ENCODE measurements around the gene WDR82.

Gene WDR82

GRCh38 chr3:52299879-52300611 is 21.6 kb upstream of the WDR82 start:
- peaks cover 22% of the 10 kb centered on the region for H3K4me1 ChIP-seq (ENCODE audit: control insufficient read depth, insufficient read depth, low read depth, low read length)
- H2BK5ac ChIP-seq (ENCODE audit: low read depth, low read length, poor library complexity, severe bottlenecking), result no peak overlapping the region
- H4K8ac ChIP-seq (ENCODE audit: low read length), result peak overlapping the region; percentile 81
- H2BK12ac ChIP-seq (ENCODE audit: low read length in 2 of 2), result peak overlapping the region; percentile 86 to 90
- no peaks in the 10 kb centered on the region for H3K9me3 ChIP-seq (ENCODE audit: control insufficient read depth, low read length)
- peak overlapping the region; percentile 22 for H3K9ac ChIP-seq (ENCODE audit: low read length)
- peak overlapping the region in 1 of 2 experiments; percentile 53 for H3K14ac ChIP-seq (ENCODE audit: low read length in 2 of 2)
- H3K18ac ChIP-seq (ENCODE audit: low read depth in 1 of 2, low read length in 2 of 2), result peak overlapping the region; percentile 67 to 83
- peak; percentile 71 for DNase-seq
- peaks cover 14 to 25% of the 10 kb centered on the region in 2 experiments for H3K27me3 ChIP-seq (ENCODE audit: control insufficient read depth in 1 of 2, insufficient read depth in 1 of 2, low read length in 2 of 2)
- peaks cover 0 to 21% of the 10 kb centered on the region in 2 experiments for H3K36me3 ChIP-seq (ENCODE audit: control insufficient read depth in 1 of 2, insufficient read depth in 2 of 2, low read depth in 1 of 2, low read length in 2 of 2)
- H3K23ac ChIP-seq (ENCODE audit: low read length in 2 of 2), result no peak overlapping the region
- no peak overlapping the region for H3K27ac ChIP-seq (ENCODE audit: low read length, poor library complexity, severe bottlenecking)
- H2BK120ac ChIP-seq (ENCODE audit: low read depth, low read length), result peak overlapping the region; percentile 68
- H3K4me3 ChIP-seq (ENCODE audit: insufficient read depth in 1 of 2, low read depth in 1 of 2, low read length in 2 of 2), result peak overlapping the region in 1 of 2 experiments; percentile 11
- H3K4ac ChIP-seq (ENCODE audit: low read depth in 1 of 2, low read length in 2 of 2), result peak overlapping the region; percentile 41 to 61
- no peak overlapping the region for H2AFZ ChIP-seq (ENCODE audit: low read depth, low read length)
- peak overlapping the region; percentile 91 for H2BK15ac ChIP-seq (ENCODE audit: low read depth, poor library complexity, severe bottlenecking)
- WGBS, result 17% methylated on average over 7 of the region's 14 CpGs
- peaks cover 2% of the 10 kb centered on the region for H3K79me1 ChIP-seq (replicated peaks; ENCODE audit: low read length, poor library complexity, severe bottlenecking)
- H3K4me2 ChIP-seq (ENCODE audit: low read length, poor library complexity, severe bottlenecking), result no peak overlapping the region
- peak overlapping the region; percentile 81 for H4K91ac ChIP-seq (ENCODE audit: low read length)
- H2AK5ac ChIP-seq (ENCODE audit: low read length, severe bottlenecking), result peak overlapping the region; percentile 12

DNA sequence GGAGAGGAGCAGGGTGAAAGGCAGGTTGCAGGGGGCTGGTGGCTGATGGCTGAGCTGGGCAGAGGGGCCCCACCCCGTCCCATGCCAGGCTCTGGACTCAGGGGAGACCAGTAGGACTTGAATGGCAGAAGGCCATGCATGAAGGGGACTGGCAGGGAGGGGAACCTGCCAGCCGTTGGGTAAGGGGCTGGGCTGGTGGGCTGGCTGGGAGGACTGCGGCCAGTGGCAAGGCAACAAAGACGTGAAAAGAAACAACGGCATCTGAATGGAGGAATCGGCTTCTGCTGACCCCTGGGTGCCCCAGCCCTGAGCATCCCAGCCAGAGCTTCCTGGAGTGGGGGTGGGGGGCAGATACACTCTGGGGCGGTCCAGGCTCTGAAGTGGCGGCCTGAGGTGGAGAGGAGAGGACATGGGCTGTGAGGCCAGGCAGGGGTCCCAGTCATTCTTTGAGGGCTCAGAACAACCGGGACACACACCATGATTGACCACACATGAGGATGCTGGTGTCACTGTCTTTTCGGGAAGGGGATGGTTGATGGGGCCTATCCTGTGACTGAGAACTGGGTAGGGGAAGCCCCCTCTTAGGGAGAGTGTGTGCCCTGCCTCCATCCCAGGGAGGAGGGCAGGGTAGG is 20.9 kb upstream of the WDR82 start:
- peak overlapping the region in 1 of 2 experiments; percentile 17 for H3K23ac ChIP-seq (ENCODE audit: low read length in 2 of 2)
- H3K18ac ChIP-seq (ENCODE audit: low read depth in 1 of 2, low read length in 2 of 2), result peak overlapping the region; percentile 46 to 83
- DNase-seq, result no peak
- H2AFZ ChIP-seq (ENCODE audit: low read depth, low read length), result no peak overlapping the region
- no peak overlapping the region for H3K9ac ChIP-seq (ENCODE audit: low read length)
- H3K9me3 ChIP-seq (ENCODE audit: control insufficient read depth, low read length), result no peaks in the 10 kb centered on the region
- peaks cover 0 to 25% of the 10 kb centered on the region in 2 experiments for H3K36me3 ChIP-seq (ENCODE audit: control insufficient read depth in 1 of 2, insufficient read depth in 2 of 2, low read depth in 1 of 2, low read length in 2 of 2)
- H3K4me2 ChIP-seq (ENCODE audit: low read length, poor library complexity, severe bottlenecking), result no peak overlapping the region
- peaks cover 14 to 25% of the 10 kb centered on the region in 2 experiments for H3K27me3 ChIP-seq (ENCODE audit: control insufficient read depth in 1 of 2, insufficient read depth in 1 of 2, low read length in 2 of 2)
- no peak overlapping the region for H3K27ac ChIP-seq (ENCODE audit: low read length, poor library complexity, severe bottlenecking)
- H3K4ac ChIP-seq (ENCODE audit: low read depth in 1 of 2, low read length in 2 of 2), result peak overlapping the region; percentile 17 to 61
- peak overlapping the region; percentile 90 for H4K91ac ChIP-seq (ENCODE audit: low read length)
- H2BK15ac ChIP-seq (ENCODE audit: low read depth, poor library complexity, severe bottlenecking), result peak overlapping the region; percentile 15
- H2BK5ac ChIP-seq (ENCODE audit: low read depth, low read length, poor library complexity, severe bottlenecking), result no peak overlapping the region
- H3K4me1 ChIP-seq (ENCODE audit: control insufficient read depth, insufficient read depth, low read depth, low read length), result peaks cover 22% of the 10 kb centered on the region
- H2BK120ac ChIP-seq (ENCODE audit: low read depth, low read length), result peak overlapping the region; percentile 68
- H3K4me3 ChIP-seq (ENCODE audit: insufficient read depth in 1 of 2, low read depth in 1 of 2, low read length in 2 of 2), result no peak overlapping the region
- WGBS, result 25% methylated on average over 10 of the region's 10 CpGs
- peak overlapping the region in 1 of 2 experiments; percentile 86 for H3K14ac ChIP-seq (ENCODE audit: low read length in 2 of 2)
- peak overlapping the region; percentile 12 for H2AK5ac ChIP-seq (ENCODE audit: low read length, severe bottlenecking)
- peaks cover 2% of the 10 kb centered on the region for H3K79me1 ChIP-seq (replicated peaks; ENCODE audit: low read length, poor library complexity, severe bottlenecking)
- H2BK12ac ChIP-seq (ENCODE audit: low read length in 2 of 2), result peak overlapping the region in 1 of 2 experiments; percentile 86
- H4K8ac ChIP-seq (ENCODE audit: low read length), result peak overlapping the region; percentile 81

GRCh38 chr3:52298149-52299098 is 20.0 kb upstream of the WDR82 start:
- peaks cover 4 to 34% of the 10 kb centered on the region in 2 experiments for H3K36me3 ChIP-seq (ENCODE audit: control insufficient read depth in 1 of 2, insufficient read depth in 2 of 2, low read depth in 1 of 2, low read length in 2 of 2)
- H2AK5ac ChIP-seq (ENCODE audit: low read length, severe bottlenecking), result no peak overlapping the region
- H3K27ac ChIP-seq (ENCODE audit: low read length, poor library complexity, severe bottlenecking), result no peak overlapping the region
- no peak overlapping the region for H2AFZ ChIP-seq (ENCODE audit: low read depth, low read length)
- no peak overlapping the region for H3K4me2 ChIP-seq (ENCODE audit: low read length, poor library complexity, severe bottlenecking)
- WGBS, result 37% methylated on average over 16 of the region's 17 CpGs
- H2BK12ac ChIP-seq (ENCODE audit: low read length in 2 of 2), result peak overlapping the region in 1 of 2 experiments; percentile 81
- no peak overlapping the region for H3K23ac ChIP-seq (ENCODE audit: low read length in 2 of 2)
- peak overlapping the region in 1 of 2 experiments; percentile 74 for H3K18ac ChIP-seq (ENCODE audit: low read depth in 1 of 2, low read length in 2 of 2)
- no peaks in the 10 kb centered on the region for H3K9me3 ChIP-seq (ENCODE audit: control insufficient read depth, low read length)
- H3K4ac ChIP-seq (ENCODE audit: low read depth in 1 of 2, low read length in 2 of 2), result peak overlapping the region in 1 of 2 experiments; percentile 9
- H3K9ac ChIP-seq (ENCODE audit: low read length), result no peak overlapping the region
- H3K4me3 ChIP-seq (ENCODE audit: insufficient read depth in 1 of 2, low read depth in 1 of 2, low read length in 2 of 2), result no peak overlapping the region
- H2BK5ac ChIP-seq (ENCODE audit: low read depth, low read length, poor library complexity, severe bottlenecking), result no peak overlapping the region
- peaks cover 14 to 25% of the 10 kb centered on the region in 2 experiments for H3K27me3 ChIP-seq (ENCODE audit: control insufficient read depth in 1 of 2, insufficient read depth in 1 of 2, low read length in 2 of 2)
- DNase-seq, result peak; percentile 38
- peak overlapping the region; percentile 74 for H4K91ac ChIP-seq (ENCODE audit: low read length)
- H4K8ac ChIP-seq (ENCODE audit: low read length), result peak overlapping the region; percentile 79
- H3K79me1 ChIP-seq (replicated peaks; ENCODE audit: low read length, poor library complexity, severe bottlenecking), result peaks cover 6% of the 10 kb centered on the region
- H3K4me1 ChIP-seq (ENCODE audit: control insufficient read depth, insufficient read depth, low read depth, low read length), result peaks cover 22% of the 10 kb centered on the region
- peak overlapping the region in 1 of 2 experiments; percentile 15 for H3K14ac ChIP-seq (ENCODE audit: low read length in 2 of 2)
- H2BK15ac ChIP-seq (ENCODE audit: low read depth, poor library complexity, severe bottlenecking), result peak overlapping the region; percentile 15
- H2BK120ac ChIP-seq (ENCODE audit: low read depth, low read length), result no peak overlapping the region

All from mesenchymal stem cell (in vitro differentiated cells and primary cell).